Keratinocyte (primary cell): Measurements from ENCODE around the gene SLC39A11.
A peak's percentile ranks its signal among the peaks of the same experiment; 100 is the strongest.

Experiments
- CTCF ChIP-seq, 3 experiments: IDR thresholded peaks in 1 of 3; conservative IDR thresholded peaks in 1 of 3; optimal IDR thresholded peaks in 1 of 3; 2 replicates in 2 of 3; 3 replicates in 1 of 3; pipeline versions ENCODE3 to v1.5.1; 2011; ENCODE audit warnings: low read length in 3 of 3, mild to moderate bottlenecking in 3 of 3, moderate library complexity in 2 of 3, control low read depth in 1 of 3, inconsistent platforms in 1 of 3; ENCODE audit not compliant: insufficient read depth in 2 of 3; ENCODE audit errors: extremely low read depth in 1 of 3
- EZH2 ChIP-seq: IDR thresholded peaks from one replicate; pipeline ENCODE4 v1.6.1; 2012; ENCODE audit warnings: inconsistent platforms, mild to moderate bottlenecking, low read length, moderate library complexity

GRCh38 chr17:73003487-73003886 lies 89.0 kb downstream of the SLC39A11 start:
- TF ChIP-seq EZH2 (no peak), CTCF (optimal IDR thresholded peaks at IDR 0.05 in 1 of 3, IDR thresholded peaks at IDR 0.05 in 1 of 3, conservative IDR thresholded peaks at IDR 0.05 in 1 of 3; ENCODE audit: extremely low read depth in 1 of 3, insufficient read depth in 2 of 3, low read length in 3 of 3) (peak in 1 of 3 experiments; percentile 16)
